Measurements from ENCODE around the gene UBAP1. TPM values are rescaled to one million over a fixed set of nuclear protein-coding genes. Genes with fewer than 3 reads are reported as not detected.

Gene UBAP1
- polyA plus RNA-seq, 1 of the 3 experiments (the other 2 are of a cell fraction), result 26.3 TPM

DNA sequence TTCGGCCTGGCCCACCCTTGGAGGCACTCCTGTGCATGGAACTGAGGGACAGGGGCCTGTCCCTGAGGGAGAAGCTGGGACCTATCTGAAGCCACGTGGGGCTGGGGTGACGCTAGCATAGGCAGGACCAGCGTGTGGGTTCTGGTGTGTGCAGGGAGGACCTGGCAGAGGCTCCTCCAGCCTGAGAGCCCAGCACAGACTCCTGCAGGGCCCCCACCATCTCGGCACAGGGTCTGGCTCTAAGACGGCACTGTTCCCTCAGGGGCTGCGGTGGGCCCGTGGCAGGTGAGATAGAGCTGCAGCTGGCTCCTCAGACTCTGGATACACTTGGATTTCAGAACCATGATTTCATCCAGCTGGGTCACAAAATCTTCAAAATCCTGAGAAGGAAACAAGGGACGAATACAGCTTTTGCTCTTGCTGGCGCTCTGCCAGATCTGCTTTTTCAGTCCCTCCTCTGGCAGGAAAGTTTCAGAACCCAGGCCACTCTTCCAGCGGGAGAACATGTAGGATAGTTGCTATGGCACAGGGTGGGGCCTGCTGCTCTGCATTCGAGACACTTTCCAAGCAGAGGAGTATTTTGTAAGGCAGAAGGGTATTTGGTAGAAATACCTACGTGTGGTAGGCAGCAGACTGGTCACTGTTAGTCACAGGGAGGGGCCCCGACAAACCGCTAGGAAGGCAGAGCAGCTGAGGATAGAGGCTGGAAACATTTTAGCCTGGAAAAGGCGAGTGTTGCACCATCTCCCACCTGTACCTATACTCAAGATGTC is 75.5 kb downstream of the UBAP1 start (continued):
- TF ChIP-seq, protein P1, sequence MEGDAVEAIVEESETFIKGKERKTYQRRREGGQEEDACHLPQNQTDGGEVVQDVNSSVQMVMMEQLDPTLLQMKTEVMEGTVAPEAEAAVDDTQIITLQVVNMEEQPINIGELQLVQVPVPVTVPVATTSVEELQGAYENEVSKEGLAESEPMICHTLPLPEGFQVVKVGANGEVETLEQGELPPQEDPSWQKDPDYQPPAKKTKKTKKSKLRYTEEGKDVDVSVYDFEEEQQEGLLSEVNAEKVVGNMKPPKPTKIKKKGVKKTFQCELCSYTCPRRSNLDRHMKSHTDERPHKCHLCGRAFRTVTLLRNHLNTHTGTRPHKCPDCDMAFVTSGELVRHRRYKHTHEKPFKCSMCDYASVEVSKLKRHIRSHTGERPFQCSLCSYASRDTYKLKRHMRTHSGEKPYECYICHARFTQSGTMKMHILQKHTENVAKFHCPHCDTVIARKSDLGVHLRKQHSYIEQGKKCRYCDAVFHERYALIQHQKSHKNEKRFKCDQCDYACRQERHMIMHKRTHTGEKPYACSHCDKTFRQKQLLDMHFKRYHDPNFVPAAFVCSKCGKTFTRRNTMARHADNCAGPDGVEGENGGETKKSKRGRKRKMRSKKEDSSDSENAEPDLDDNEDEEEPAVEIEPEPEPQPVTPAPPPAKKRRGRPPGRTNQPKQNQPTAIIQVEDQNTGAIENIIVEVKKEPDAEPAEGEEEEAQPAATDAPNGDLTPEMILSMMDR (IDR thresholded peaks at IDR 0.05), result no peak
- no peak for TF ChIP-seq GATA2 (CRISPR knock-in tag; IDR thresholded peaks at IDR 0.05)
- TF ChIP-seq RXRA (IDR thresholded peaks at IDR 0.05; ENCODE audit: borderline replicate concordance, low read depth), result no peak
- TF ChIP-seq TCF12 (IDR thresholded peaks at IDR 0.05), result no peak
- TF ChIP-seq EP300 (IDR thresholded peaks at IDR 0.05; ENCODE audit: borderline replicate concordance in 1 of 2, low read depth in 1 of 2, low read length in 1 of 2), result no peak
- TF ChIP-seq MXI1 (IDR thresholded peaks at IDR 0.05; ENCODE audit: low read depth, low read length), result no peak

DNA sequence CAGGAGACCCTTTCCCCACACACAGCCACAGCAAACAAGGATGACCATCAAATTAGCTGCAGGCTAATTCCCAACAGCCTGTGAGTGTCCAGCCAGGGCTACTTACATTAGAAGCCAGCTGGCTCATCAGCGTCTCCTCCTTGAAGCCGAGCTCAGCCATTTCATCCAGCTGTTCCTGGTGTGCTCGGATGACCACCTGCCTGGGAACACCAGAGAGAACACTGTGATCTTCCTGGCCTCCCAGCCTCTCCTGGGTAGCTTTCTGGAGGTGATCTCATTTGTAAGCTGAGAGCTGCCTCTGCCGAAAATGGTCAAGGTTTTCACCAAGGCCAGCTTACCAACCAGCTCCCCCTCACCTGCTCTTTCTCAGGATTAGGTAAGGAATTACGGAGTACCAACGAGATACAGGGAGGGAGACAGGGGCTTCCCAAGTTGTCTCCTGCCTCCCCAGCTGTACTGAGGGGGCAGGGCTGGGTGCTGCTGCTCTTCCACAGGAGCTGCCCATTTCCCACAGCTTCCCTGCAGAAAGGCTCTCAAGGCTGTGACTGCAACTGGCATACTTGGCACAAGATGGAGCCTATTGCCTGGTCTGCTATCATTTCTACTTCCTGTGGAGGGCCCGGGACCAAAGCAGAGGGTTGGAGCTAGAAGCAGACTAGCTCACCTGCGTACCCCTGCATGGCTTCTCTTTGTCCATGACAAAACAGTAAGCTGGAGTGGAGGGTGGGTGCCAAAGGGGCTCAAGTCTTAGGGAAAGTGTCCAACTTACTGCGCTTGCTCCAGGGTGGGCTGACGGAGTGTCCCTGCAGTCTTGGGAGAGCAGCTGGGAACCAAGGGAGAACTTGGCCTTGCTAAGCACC is 76.4 kb downstream of the UBAP1 start:
- Histone ChIP-seq H3K9me2 (no peaks in the 10 kb centered on the region), H3K4me1 (ENCODE audit: control insufficient read depth in 1 of 2, insufficient read depth in 2 of 2, low read depth in 1 of 2, low read length in 1 of 2) (peaks cover 17 to 25% of the 10 kb centered on the region in 2 experiments; a peak in 3 of 4 replicates), H3K9ac (peak overlapping the region; percentile 28; the same call in 1 of the 2 replicates), H3K27ac (ENCODE audit: low read depth in 2 of 2, low read length in 1 of 2) (peak overlapping the region; percentile 2 to 69; a peak in 3 of 4 replicates), H2AFZ (ENCODE audit: low read depth) (no peak overlapping the region), H4K20me1 (ENCODE audit: insufficient read depth) (no peaks in the 10 kb centered on the region), H3K9me3 (no peaks in the 10 kb centered on the region), H3K79me2 (ENCODE audit: insufficient read depth) (peaks cover 3% of the 10 kb centered on the region; the same call in 1 of the 2 replicates), H3K4me3 (ENCODE audit: low read depth in 2 of 2, low read length in 1 of 2) (no peak overlapping the region), H3K36me3 (replicated peaks in 1 of 2; ENCODE audit: control insufficient read depth in 1 of 2, insufficient read depth in 2 of 2, low read length in 1 of 2) (peaks cover 0 to 57% of the 10 kb centered on the region in 2 experiments), H3F3A (replicated peaks; ENCODE audit: insufficient read depth) (peaks cover 22% of the 10 kb centered on the region), H3K27me3 (ENCODE audit: insufficient read depth) (no peaks in the 10 kb centered on the region), H3K4me2 (peak overlapping the region; percentile 68)
- POLR2A ChIA-PET, result interaction anchor here (0.9 kb wide), 1 partner anchor 77 kb away, joined by 3 read pairs; the partner anchor contains the start of gene UBAP1
- peak; percentile 15; the same call in 1 of the 2 replicates for TF ChIP-seq SMC3 (IDR thresholded peaks at IDR 0.05; ENCODE audit: low read depth, low read length)
- TF ChIP-seq RAD21 (IDR thresholded peaks at IDR 0.05; ENCODE audit: low read length), result 0 out of 2 replicates have a peak, but pooled peaks have one; percentile 16
- TF ChIP-seq FOXJ3 (CRISPR knock-in tag; IDR thresholded peaks at IDR 0.05), result no peak
- no peak for TF ChIP-seq MXI1 (IDR thresholded peaks at IDR 0.05; ENCODE audit: low read depth, low read length)
- DNase-seq, result no peak
- 89% methylated on average over 6 of the region's 10 CpGs for WGBS (ENCODE audit: low lambda C conversion rate)
- CTCF ChIA-PET, result interaction anchor here (1.0 to 4.5 kb wide), 7 partner anchors 19 to 330 kb away, joined by 3 to 24 read pairs (median 3); no protein-coding TSS in a partner anchor

DNA sequence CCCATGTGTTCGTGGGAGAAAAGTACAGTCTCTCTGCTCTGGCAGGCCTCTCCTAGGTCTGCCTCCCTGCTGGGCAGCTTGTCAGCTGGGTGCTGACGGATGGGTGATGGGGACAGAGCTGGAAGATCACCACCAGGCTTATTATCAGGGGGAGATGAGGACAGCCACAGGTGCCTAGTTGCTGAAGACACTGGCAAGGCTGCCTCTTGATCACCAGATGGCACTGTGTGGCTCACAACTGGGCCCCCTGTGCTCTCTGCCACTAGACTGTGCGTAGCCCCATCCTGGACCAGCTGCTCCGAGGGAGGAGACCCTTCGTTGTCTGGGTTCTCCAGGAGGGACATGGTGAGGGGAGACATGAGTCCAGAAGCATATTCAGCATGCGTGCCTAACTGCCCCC is 77.3 kb downstream of the UBAP1 start:
- no peaks in the 10 kb centered on the region for H3K9me2 ChIP-seq
- no peak overlapping the region for H3K4me3 ChIP-seq (ENCODE audit: low read depth in 2 of 2, low read length in 1 of 2)
- H3K4me1 ChIP-seq (ENCODE audit: control insufficient read depth in 1 of 2, insufficient read depth in 2 of 2, low read depth in 1 of 2, low read length in 1 of 2), result peaks cover 17 to 25% of the 10 kb centered on the region in 2 experiments; a peak in 3 of 4 replicates
- POLR2A ChIA-PET, result no interaction called here
- no peak overlapping the region for H3K4me2 ChIP-seq
- no peak overlapping the region for H3K9ac ChIP-seq
- H3K36me3 ChIP-seq (replicated peaks in 1 of 2; ENCODE audit: control insufficient read depth in 1 of 2, insufficient read depth in 2 of 2, low read length in 1 of 2), result peaks cover 0 to 48% of the 10 kb centered on the region in 2 experiments
- peaks cover 22% of the 10 kb centered on the region for H3F3A ChIP-seq (replicated peaks; ENCODE audit: insufficient read depth)
- no peaks in the 10 kb centered on the region for H4K20me1 ChIP-seq (ENCODE audit: insufficient read depth)
- DNase-seq, result peak; percentile 35
- no peaks in the 10 kb centered on the region for H3K9me3 ChIP-seq
- no peak overlapping the region; a peak in 1 of 4 replicates for H3K27ac ChIP-seq (ENCODE audit: low read depth in 2 of 2, low read length in 1 of 2)
- no peak overlapping the region for H2AFZ ChIP-seq (ENCODE audit: low read depth)
- WGBS (ENCODE audit: low lambda C conversion rate), result no CpG with 5 or more reads among the region's 6 CpGs
- H3K27me3 ChIP-seq (ENCODE audit: insufficient read depth), result no peaks in the 10 kb centered on the region
- H3K79me2 ChIP-seq (ENCODE audit: insufficient read depth), result peaks cover 3% of the 10 kb centered on the region; the same call in 1 of the 2 replicates
- CTCF ChIA-PET, result interaction anchor here (1.0 to 2.8 kb wide), 6 partner anchors 9 to 336 kb away, joined by 3 to 9 read pairs (median 3); no protein-coding TSS in a partner anchor
- TF ChIP-seq EZH2phosphoT487 (IDR thresholded peaks at IDR 0.05; ENCODE audit: borderline replicate concordance, low read depth) (no peak), ELF1 (IDR thresholded peaks at IDR 0.05) (no peak), NFIC (IDR thresholded peaks at IDR 0.05; ENCODE audit: borderline replicate concordance) (no peak), FOXJ3 (CRISPR knock-in tag; IDR thresholded peaks at IDR 0.05) (no peak), TAF1 (IDR thresholded peaks at IDR 0.05; ENCODE audit: borderline replicate concordance, low read depth, low read length) (no peak), JUND (IDR thresholded peaks at IDR 0.05) (no peak), SMC3 (IDR thresholded peaks at IDR 0.05; ENCODE audit: low read depth, low read length) (peak; percentile 28), RXRA (IDR thresholded peaks at IDR 0.05; ENCODE audit: borderline replicate concordance, low read depth) (no peak), YY1 (IDR thresholded peaks at IDR 0.05; ENCODE audit: low read depth) (no peak), RCOR1 (IDR thresholded peaks at IDR 0.05; ENCODE audit: low read length) (no peak), TEAD4 (IDR thresholded peaks at IDR 0.05; ENCODE audit: borderline replicate concordance, insufficient read depth) (no peak), RFX5 (IDR thresholded peaks at IDR 0.05; ENCODE audit: low read length) (no peak)
- TF ChIP-seq, protein P2, sequence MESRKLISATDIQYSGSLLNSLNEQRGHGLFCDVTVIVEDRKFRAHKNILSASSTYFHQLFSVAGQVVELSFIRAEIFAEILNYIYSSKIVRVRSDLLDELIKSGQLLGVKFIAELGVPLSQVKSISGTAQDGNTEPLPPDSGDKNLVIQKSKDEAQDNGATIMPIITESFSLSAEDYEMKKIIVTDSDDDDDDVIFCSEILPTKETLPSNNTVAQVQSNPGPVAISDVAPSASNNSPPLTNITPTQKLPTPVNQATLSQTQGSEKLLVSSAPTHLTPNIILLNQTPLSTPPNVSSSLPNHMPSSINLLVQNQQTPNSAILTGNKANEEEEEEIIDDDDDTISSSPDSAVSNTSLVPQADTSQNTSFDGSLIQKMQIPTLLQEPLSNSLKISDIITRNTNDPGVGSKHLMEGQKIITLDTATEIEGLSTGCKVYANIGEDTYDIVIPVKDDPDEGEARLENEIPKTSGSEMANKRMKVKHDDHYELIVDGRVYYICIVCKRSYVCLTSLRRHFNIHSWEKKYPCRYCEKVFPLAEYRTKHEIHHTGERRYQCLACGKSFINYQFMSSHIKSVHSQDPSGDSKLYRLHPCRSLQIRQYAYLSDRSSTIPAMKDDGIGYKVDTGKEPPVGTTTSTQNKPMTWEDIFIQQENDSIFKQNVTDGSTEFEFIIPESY (IDR thresholded peaks at IDR 0.05; ENCODE audit: borderline replicate concordance, low read depth), result no peak

Data from SK-N-SH (cell line).